MCF 10A (cell line): ENCODE results near the gene APCDD1L. TPM values are rescaled to one million over a fixed set of nuclear protein-coding genes. Genes with fewer than 3 reads are reported as not detected.
"Not testable (repeated sequence)": the region's sequence is repeated elsewhere in the genome, so short reads cannot be mapped to it uniquely, and the experiment has no call there.

Experiments used
- BruUV-seq: library from RNA; stranded (reverse); fragments of 400-500 nt; replicated peaks from 2 replicates; lab custom pipeline; 2021; lab: Mats Ljungman, UMichigan
- CTCF ChIA-PET: fragments of 300-600 bp; sonication (Branson Sonifier 250); formaldehyde crosslinking; extraction: SDS; loops from one replicate; lab custom pipeline; 2021; ENCODE audit warnings: antibody characterized with exemption, inconsistent platforms; lab: Yijun Ruan, JAX
- POLR2A ChIA-PET: fragments of 300-600, 350-650 bp; sonication (Branson Sonifier 250); formaldehyde crosslinking; extraction: SDS; loops from one replicate; lab custom pipeline; 2020; ENCODE audit warnings: antibody characterized with exemption, inconsistent platforms; lab: Yijun Ruan, JAX
- DNase-seq: peaks from one replicate; pipeline ENCODE4 v3.0.0-alpha.2; 2018; ENCODE audit not compliant: unreplicated experiment
- H3K27ac Mint-ChIP-seq: one replicate; pipeline ENCODE4 v1.8.0; 2022; ENCODE audit warnings: mild to moderate bottlenecking, low read depth, mixed read lengths; ENCODE audit not compliant: unreplicated experiment
- H3K27me3 Mint-ChIP-seq: one replicate; pipeline ENCODE4 v1.8.0; 2022; ENCODE audit warnings: mixed read lengths; ENCODE audit not compliant: insufficient read depth, unreplicated experiment
- H3K36me3 Mint-ChIP-seq: one replicate; pipeline ENCODE4 v1.8.0; 2022; ENCODE audit warnings: mild to moderate bottlenecking, moderate library complexity, mixed read lengths; ENCODE audit not compliant: insufficient read depth, unreplicated experiment
- H3K4me1 Mint-ChIP-seq: one replicate; pipeline ENCODE4 v1.8.0; 2022; ENCODE audit warnings: mixed read lengths; ENCODE audit not compliant: insufficient read depth, unreplicated experiment
- H3K4me3 Mint-ChIP-seq: one replicate; pipeline ENCODE4 v1.8.0; 2022; ENCODE audit warnings: mild to moderate bottlenecking, moderate library complexity, mixed read lengths; ENCODE audit not compliant: unreplicated experiment
- H3K9me3 Mint-ChIP-seq: one replicate; pipeline ENCODE4 v1.8.0; 2022; ENCODE audit warnings: mixed read lengths; ENCODE audit not compliant: unreplicated experiment
- intact Hi-C: fragments of 100-400 bp; cut with micrococcal nuclease; formaldehyde crosslinking; loops from 2 replicates; pipeline ENCODE4 v1.14.1; 2022
- total RNA-seq: library from RNA; stranded (reverse); gene quantifications from 2 replicates; pipeline ENCODE4 v1.2.3, GENCODE V29; 2022
- TF ChIP-seq, protein P1 (sequence below): fragments of 200-600 bp; IDR thresholded peaks from one replicate; pipeline ENCODE4 v1.8.0; 2022; ENCODE audit warnings: antibody characterized with exemption, mild to moderate bottlenecking; ENCODE audit not compliant: unreplicated experiment

The APCDD1L gene
- total RNA-seq, 1 experiment from 2014 or later, result 0.86 TPM

DNA sequence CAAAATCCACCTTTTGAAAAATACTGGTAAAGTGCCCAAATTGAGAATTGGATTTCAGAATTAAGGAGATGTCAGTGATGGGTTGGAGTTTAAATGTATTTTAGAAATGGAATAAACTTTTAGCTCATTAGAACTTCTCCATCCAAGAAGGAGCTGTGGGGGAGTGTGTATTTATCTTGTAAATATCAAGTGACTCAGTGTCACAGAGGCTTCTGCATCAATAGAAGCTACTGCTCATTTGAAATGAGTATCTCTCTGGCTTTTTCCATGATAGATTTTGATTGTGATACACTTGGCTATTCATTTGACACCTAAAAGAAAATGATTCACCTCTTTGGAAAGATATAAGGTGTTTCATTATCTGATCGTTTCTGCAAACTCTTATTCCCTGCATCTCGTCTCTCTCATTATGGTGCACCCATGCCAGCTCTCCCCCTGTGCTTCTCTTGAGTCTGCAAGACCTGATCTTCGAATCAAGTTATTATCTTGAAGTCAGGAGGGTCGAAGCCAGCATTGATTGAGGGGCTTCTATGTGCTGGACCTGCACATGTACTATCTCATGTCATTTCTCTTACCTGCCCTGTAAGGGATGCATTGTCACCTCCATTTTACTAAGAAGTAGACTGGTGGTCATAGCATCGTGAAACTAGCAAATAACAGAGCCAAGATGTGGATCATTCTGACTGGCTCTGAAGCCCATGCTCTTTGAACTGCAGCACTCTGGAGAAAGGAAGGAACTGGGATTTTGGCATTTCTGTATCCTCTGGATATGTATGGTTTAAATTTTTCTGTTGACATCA is 96.0 kb downstream of the APCDD1L start:
- H3K27ac Mint-ChIP-seq, result no peak overlapping the region
- ChIA-PET POLR2A (interaction anchor here (0.9 to 1.5 kb wide), 4 partner anchors 11 to 29 kb away, joined by 3 to 4 read pairs (median 3); no protein-coding TSS in a partner anchor), CTCF (interaction anchor here (0.9 to 1.2 kb wide), 2 partner anchors 35 to 68 kb away, joined by 3 to 4 read pairs; no protein-coding TSS in a partner anchor)
- no TSS peak for BruUV-seq
- no peaks in the 10 kb centered on the region for H3K27me3 Mint-ChIP-seq
- peaks cover 11% of the 10 kb centered on the region for H3K4me1 Mint-ChIP-seq
- peaks cover 54% of the 10 kb centered on the region for H3K36me3 Mint-ChIP-seq
- intact Hi-C loops, result no loop called here
- DNase-seq, result no peak
- no peak overlapping the region for H3K4me3 Mint-ChIP-seq
- TF ChIP-seq, protein P1, sequence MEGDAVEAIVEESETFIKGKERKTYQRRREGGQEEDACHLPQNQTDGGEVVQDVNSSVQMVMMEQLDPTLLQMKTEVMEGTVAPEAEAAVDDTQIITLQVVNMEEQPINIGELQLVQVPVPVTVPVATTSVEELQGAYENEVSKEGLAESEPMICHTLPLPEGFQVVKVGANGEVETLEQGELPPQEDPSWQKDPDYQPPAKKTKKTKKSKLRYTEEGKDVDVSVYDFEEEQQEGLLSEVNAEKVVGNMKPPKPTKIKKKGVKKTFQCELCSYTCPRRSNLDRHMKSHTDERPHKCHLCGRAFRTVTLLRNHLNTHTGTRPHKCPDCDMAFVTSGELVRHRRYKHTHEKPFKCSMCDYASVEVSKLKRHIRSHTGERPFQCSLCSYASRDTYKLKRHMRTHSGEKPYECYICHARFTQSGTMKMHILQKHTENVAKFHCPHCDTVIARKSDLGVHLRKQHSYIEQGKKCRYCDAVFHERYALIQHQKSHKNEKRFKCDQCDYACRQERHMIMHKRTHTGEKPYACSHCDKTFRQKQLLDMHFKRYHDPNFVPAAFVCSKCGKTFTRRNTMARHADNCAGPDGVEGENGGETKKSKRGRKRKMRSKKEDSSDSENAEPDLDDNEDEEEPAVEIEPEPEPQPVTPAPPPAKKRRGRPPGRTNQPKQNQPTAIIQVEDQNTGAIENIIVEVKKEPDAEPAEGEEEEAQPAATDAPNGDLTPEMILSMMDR, result no peak
- H3K9me3 Mint-ChIP-seq, result no peaks in the 10 kb centered on the region

DNA sequence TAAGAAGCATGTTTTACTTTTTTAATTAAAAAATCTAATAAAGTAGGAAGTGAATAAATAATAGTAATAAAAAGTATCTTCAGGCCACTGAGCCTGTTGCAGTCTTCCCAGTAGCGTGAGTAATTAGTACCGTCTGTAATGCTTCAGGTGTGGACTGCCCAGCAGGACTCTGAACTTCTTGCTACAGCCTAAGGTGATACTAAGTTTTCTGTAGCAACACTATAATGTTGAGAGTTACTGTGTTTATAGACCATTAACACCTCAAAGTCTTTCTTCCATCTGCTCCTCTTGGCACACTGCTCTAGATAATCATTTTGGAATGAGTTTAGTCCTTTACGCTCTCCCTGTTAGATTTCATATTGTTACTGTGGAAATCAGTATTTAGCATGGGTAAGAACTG is 97.8 kb downstream of the APCDD1L start:
- peaks cover 38% of the 10 kb centered on the region for H3K36me3 Mint-ChIP-seq
- no peak for DNase-seq
- POLR2A ChIA-PET, result interaction anchor here (0.7 kb wide), 1 partner anchor 29 kb away, joined by 3 read pairs; no protein-coding TSS in a partner anchor
- CTCF ChIA-PET, result interaction anchor here (1.1 to 2.0 kb wide), 3 partner anchors 9 to 15 kb away, joined by 3 to 5 read pairs (median 3); no protein-coding TSS in a partner anchor
- TF ChIP-seq, protein P1, result no peak
- no peak overlapping the region for H3K27ac Mint-ChIP-seq
- intact Hi-C loops, result no loop called here
- H3K4me1 Mint-ChIP-seq, result peaks cover 9% of the 10 kb centered on the region
- no peak overlapping the region for H3K4me3 Mint-ChIP-seq
- no peaks in the 10 kb centered on the region for H3K27me3 Mint-ChIP-seq
- no TSS peak for BruUV-seq
- no peaks in the 10 kb centered on the region for H3K9me3 Mint-ChIP-seq

DNA sequence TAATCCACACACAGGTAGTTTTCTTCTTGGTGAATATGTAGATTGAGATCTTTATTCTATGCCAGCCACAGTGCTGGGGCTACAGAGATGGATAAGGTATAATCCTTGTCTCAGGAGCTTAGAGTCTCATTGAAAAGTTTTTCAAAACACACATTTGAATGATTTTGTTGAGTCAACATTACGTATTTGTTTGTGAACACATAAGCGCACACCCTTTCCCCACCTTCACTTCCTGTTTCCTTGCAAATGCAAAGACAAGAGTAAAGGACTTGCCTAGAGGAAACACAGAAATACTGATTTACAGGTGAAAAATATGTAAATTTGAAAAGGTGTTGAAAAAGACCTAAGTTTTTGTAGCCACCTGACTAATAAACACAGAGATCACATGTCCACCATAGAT is 98.4 kb downstream of the APCDD1L start:
- Mint-ChIP-seq H3K4me3 (no peak overlapping the region), H3K27me3 (no peaks in the 10 kb centered on the region), H3K9me3 (no peaks in the 10 kb centered on the region), H3K27ac (no peak overlapping the region), H3K4me1 (peaks cover 9% of the 10 kb centered on the region), H3K36me3 (peaks cover 38% of the 10 kb centered on the region)
- intact Hi-C loops, result no loop called here
- ChIA-PET CTCF (interaction anchor here (0.6 to 2.0 kb wide), 3 partner anchors 9 to 30 kb away, joined by 3 to 5 read pairs (median 3); no protein-coding TSS in a partner anchor), POLR2A (no interaction called here)
- no TSS peak for BruUV-seq
- TF ChIP-seq, protein P1, result no peak
- DNase-seq, result no peak

DNA sequence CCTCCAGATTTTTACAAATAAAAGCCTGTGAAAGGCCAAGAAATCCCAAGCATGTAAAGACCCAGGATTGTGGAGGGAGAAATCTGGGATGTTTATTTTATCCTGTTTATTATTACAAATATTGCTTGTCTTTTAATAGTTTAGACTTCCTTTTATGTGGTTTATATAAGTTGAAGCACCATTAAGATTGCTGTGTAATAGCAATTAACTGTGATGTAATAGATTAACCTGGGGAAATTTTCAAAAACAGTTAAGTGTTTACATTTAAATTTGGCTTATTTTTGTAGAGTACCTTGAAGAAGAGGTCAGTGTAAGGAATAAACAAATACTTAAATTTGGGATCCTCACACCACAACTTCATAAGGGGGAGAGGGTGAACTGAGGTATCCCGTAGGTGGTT is 99.1 kb downstream of the APCDD1L start:
- intact Hi-C loops, result no loop called here
- H3K27ac Mint-ChIP-seq, result no peak overlapping the region
- H3K9me3 Mint-ChIP-seq, result no peaks in the 10 kb centered on the region
- DNase-seq, result no peak
- H3K27me3 Mint-ChIP-seq, result no peaks in the 10 kb centered on the region
- ChIA-PET CTCF (interaction anchor here (0.6 kb wide), 1 partner anchor 31 kb away, joined by 3 read pairs; no protein-coding TSS in a partner anchor), POLR2A (interaction anchor here (0.6 kb wide), 1 partner anchor 41 kb away, joined by 3 read pairs; no protein-coding TSS in a partner anchor)
- peaks cover 8% of the 10 kb centered on the region for H3K4me1 Mint-ChIP-seq
- peaks cover 32% of the 10 kb centered on the region for H3K36me3 Mint-ChIP-seq
- TF ChIP-seq, protein P1, result no peak
- BruUV-seq, result no TSS peak
- no peak overlapping the region for H3K4me3 Mint-ChIP-seq

DNA sequence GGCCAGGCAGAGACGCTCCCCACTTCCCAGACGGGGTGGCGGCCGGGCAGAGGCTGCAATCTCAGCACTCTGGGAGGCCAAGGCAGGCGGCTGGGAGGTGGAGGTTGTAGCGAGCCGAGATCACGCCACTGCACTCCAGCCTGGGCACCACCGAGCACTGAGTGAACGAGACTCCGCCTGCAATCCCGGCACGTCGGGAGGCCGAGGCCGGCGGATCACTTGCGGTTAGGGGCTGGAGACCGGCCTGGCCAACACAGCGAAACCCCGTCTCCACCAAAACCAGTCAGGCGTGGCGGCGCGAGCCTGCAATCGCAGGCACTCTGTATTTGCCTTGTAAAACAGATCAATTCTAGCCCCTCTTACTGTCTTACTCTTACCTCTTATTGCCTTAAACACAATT is 100.4 kb downstream of the APCDD1L start:
- H3K27ac Mint-ChIP-seq, intact Hi-C loops, POLR2A ChIA-PET, DNase-seq, CTCF ChIA-PET, H3K9me3 Mint-ChIP-seq, H3K4me3 Mint-ChIP-seq, H3K4me1 Mint-ChIP-seq, BruUV-seq, H3K27me3 Mint-ChIP-seq: not testable (repeated sequence)
- H3K36me3 Mint-ChIP-seq, result peaks cover 20% of the 10 kb centered on the region

DNA sequence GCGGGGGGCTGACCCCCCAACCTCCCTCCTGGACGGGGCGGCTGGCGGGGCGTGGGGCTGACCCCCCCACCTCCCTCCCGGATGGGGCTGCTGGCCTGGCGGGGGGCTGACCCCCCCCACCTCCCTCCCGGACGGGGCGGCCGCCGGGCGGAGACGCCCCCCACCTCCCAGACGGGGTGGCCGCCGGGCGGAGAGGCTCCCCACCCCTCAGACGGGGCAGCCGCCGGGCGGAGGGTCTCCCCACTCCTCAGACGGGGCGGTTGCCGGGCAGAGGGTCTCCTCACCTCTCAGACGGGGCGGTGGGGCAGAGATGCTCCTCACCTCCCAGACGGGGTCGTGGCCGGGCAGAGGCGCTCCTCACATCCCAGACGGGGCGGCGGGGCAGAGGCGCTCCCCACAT is 101.0 kb downstream of the APCDD1L start:
- H3K27me3 Mint-ChIP-seq, POLR2A ChIA-PET, BruUV-seq, H3K4me1 Mint-ChIP-seq, DNase-seq, H3K27ac Mint-ChIP-seq, CTCF ChIA-PET, H3K9me3 Mint-ChIP-seq, H3K4me3 Mint-ChIP-seq, intact Hi-C loops: not testable (repeated sequence)
- H3K36me3 Mint-ChIP-seq, result peaks cover 14% of the 10 kb centered on the region
